Activated effector memory CD4-positive, alpha-beta T cell treated with Interleukin-2 at 50 U/mL for 16 hours (primary cell): ENCODE measurements around the gene ZNF311.
"Not testable (repeated sequence)": the region's sequence is repeated elsewhere in the genome, so short reads cannot be mapped to it uniquely, and the experiment has no call there.

Experiments used
- DNase-seq: peaks from one replicate; pipeline ENCODE4 v3.0.0-alpha.2; 2020

ZNF311 gene

DNA sequence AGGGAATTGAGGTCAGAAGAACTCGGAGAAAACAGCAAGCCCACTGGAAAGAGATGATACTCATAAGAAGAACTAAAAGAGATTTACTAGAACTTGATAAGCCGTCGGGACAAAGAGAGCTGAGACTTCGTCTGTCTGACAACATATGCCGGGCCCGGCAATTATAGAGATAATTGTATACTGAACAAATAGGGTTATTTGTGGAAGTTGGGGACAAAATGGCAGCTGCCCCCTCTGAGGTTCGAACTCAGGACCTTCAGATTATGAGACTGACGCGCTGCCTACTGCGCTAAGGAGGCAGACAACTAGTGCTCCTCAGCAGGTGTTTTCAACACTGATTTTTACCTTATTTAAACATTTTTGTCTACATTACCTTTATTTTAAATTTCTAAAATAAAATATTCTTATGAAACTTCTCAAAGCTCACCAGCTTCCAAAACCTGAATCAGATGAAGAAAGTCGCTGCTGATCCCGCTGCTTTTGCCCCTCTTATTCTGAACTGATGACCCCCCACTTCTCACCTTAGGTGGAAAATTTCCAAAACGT lies 52.0 kb downstream of the ZNF311 start:
- DNase-seq = peak; percentile 18

GRCh38 chr6:28949656-28950195 lies 55.4 kb downstream of the ZNF311 start:
- DNase-seq = not testable (repeated sequence)

DNA sequence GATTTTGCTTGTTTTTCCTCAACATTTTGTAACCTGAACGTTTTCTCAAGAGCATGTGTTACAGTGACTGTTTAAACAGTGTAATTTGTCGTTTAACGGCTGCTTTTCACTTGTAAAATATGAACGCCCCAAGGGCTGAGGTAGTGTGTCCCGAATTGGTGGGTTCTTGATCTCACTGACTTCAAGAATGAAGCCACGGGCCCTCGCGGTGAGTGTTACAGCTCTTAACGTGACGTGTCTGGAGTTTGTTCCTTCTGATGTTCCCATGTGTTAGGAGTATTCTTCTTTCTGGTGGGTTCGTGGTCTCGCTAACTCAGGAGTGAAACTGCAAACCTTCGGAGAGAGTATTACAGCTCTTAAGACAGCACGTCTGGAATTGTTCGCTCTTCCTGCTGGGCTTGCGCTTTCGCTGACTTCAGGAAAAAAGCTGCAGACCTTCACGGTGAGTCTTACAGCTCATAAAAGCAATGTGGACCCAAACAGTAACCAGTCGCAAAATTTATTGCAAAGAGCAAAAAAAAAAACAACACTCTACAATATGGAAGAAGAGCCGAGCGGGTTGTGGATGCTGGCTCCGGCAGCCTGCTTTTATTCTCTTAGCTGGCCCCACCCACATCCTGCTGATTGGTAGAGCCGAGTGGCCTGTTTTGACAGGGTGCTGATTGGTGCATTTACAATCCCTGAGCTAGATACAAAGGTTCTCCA lies 56.2 kb downstream of the ZNF311 start:
- DNase-seq = no peak

DNA sequence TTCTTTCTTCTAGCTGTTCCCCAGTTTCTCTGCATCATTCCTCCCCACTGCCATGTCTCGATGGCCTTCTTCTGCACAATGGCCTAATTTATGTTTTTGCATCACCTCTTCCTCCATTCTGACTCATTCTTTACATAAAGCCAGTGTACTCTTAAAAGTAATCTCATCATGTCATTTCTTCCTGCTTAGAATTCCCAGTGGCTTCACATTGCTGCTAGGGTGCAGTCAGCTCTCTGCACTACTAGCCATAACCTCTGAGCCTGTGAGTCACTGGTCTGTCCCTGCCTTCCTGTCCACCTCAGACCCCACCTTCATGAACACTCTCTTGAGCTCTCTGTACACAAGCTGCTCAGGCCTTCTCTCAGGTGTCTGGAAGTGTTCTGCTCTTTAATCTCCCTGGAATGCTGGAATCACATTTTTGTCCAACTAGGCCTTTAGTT lies 57.3 kb downstream of the ZNF311 start:
- no peak for DNase-seq

- no peak for DNase-seq
These were observed 57.9 kb downstream of the ZNF311 start for GRCh38 chr6:28947067-28947765.

GRCh38 chr6:28945349-28945748 lies 59.8 kb downstream of the ZNF311 start:
- DNase-seq = no peak
